Right renal cortex interstitium (tissue), 3 donors: Measurements from ENCODE around the gene HPGDS. TPM values are rescaled to one million over a fixed set of nuclear protein-coding genes. Genes with fewer than 3 reads are reported as not detected.
"Not testable (repeated sequence)": the region's sequence is repeated elsewhere in the genome, so short reads cannot be mapped to it uniquely, and the experiment has no call there.

Experiments used
- DNase-seq, 3 donors: peaks; one replicate each; pipeline ENCODE4 v3.0.0-alpha.2; 2013; ENCODE audit warnings: low read depth in 3 of 3, low spot score in 2 of 3
- polyA plus RNA-seq, 3 donors: library from polyadenylated mRNA; unstranded; fragments of 120-200 nt; gene quantifications; one replicate each; pipeline ENCODE4 v1.2.1, GENCODE V29; 2013; ENCODE audit not compliant: insufficient read length in 3 of 3

Gene HPGDS
- polyA plus RNA-seq, 3 donors: 2.1 to 4.9 (median 4.2) TPM

DNA sequence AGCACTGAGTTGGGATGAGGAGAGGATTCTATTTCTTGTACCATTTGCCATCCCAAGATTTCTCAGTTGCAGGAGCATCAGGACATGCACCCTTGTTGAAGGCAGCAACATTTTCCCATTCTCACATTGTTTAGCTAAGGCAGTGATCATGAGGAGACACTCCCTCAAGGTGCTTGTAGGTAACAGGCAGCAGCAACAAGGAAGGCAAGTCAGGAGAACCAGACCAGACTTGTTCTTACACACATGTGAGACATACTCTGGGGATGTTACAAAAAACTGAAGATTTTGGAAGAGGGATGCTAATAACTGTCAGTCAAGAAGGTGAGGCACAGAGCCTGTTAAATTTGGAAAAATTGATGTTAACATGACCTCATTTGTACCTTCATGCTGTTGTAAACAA, 15.5 kb upstream of the HPGDS start:
- no peak for DNase-seq

DNA sequence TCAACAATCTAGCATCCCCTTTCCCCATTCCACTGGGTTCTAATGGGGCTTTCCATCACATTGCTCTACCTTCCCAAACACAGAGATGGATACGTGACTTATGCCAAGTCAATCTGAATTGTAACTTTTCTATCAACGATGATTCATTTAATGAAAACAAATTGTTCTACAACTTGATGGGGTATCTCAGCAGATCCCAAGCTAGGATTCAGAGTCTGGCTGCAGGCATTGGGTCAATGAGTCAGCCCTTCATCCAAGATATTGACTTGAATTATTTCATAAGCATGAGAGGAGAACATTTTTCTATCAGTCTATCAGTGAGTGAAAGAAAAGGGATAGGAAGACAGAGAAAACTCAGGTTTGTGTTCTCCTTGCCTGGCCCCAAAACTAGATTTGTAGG, 15.0 kb upstream of the HPGDS start:
- no peak for DNase-seq

DNA sequence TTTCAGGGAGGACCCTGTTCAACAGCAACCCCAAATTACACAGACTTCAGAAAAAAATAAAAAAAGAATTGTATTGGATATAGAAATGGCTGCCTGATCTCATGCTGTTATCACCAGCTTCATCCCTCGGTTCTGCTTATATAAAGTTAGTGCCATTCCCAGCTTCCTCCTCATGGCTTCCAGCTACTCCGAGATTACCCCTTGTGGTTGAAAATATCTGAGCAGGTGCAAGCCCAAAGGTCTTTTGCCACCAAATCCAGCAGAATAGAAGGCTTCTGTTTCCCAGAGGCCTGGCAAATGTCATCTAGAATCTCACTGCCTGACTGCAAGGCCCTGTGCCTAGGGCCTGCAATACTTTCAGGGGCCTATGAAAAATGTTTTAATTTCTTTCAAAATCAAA, 13.8 kb upstream of the HPGDS start:
- no peak for DNase-seq

DNA sequence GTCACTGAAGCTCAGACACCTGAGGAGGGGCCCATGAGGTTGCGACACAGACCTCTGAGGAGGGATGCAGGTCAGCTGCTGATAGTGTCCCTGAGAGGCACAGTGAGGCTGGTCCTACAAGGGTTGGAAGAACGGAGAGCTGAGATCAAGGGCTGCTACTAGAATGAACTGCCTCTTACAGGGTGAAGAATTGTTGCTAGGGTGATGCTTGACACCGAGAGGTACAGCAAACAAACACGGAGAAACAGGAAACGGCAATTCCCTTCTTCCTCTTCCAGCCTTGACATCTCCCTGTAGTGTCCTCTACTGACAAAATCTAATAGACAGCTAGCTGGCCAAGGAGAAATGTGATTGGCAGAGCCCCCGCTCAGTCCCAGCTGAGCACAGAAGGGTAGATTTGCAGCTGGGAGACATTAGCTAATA, 11.8 kb upstream of the HPGDS start:
- no peak for DNase-seq

DNA sequence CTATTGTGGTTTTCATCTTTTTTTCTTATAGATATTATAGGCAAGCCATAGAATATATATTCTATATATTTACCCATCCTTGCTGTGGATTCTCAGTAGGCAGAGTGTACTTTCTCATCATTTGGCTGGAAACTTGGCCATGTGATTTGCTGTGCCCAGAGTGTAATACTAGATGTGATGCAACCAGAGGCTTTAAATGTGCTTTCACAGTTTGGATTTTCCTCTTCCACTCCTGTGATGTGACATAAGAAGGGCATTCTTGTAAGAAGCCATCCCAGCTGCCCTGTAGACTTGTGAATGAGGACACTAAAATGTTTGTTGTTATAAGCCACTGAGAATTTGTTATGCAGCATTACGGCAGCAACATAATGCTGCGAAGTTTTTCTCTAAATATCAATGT, 10.4 kb upstream of the HPGDS start:
- no peak for DNase-seq

DNA sequence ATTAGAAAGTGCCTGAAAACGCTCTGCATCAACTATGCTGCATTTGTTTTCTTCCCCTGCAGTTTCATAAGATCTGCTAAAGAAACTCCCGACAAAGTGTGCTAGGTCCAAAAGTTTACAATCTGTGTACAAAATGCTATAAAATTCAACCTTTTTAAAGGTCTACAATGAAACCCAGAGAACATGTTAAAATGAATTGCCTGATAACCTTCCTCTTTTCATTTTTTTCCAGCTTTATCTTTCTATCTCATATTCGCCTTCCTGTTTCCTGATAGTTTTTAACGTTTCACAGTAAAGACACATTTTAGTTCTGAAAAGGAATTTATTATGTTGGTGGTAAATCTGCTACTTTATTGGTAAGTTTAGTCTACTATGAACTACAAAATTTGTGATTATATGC, 9.5 kb upstream of the HPGDS start:
- no peak for DNase-seq

DNA sequence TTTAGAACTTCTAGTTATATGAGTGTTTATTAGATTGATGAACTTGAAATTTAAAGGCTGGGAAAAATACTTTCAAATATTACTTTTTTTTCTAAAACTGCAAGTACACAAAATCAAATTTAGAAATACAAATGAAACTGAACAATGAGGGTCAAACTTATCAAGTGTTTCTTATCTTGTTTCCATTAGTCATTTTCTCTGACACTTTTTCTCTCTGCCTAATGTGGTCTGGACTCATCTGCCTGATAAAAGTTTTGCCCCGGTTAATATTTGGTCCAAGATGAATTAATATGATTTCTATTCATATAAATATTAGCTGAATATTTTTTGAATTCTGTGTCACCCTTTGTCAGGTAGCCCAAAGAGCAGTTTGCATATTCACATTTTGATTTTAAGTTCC, 8.7 kb upstream of the HPGDS start:
- DNase-seq: no peak

DNA sequence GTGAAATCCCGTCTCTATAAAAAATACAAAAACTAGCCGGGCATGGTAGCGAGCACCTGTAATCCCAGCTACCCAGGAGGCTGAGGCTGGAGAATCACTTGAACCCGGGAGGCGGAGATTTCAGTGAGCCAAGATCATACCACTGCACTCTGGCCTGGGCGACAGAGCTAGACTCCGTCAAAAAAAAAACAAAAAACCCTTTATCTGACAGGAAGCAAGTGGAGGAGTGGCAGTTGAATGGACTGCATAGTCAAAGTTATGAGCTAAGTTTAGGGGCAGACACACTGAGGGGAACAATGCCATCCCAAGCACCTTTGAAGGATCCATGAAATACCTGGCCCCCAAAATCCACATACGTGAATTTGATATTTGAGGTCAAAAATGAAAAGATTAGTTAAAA, 7.5 kb upstream of the HPGDS start:
- no peak for DNase-seq

DNA sequence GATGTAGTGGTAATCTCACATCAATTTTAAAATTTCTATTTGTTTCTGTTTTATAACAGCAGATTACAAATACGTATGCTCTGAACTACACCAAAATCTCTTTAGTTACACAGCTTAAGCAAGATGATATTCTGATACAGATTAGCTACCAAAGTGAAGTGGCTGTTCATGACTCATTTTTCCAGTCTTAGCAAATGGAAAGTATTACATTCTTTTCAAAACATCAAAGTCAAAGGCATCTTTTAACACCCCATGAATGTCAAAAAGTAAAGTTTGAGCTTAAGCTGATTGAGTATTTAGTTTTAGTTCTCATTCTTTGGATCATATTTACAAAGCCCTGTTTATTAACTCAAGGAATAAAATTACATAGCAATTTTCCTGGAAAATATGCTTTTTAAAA, 6.6 kb upstream of the HPGDS start:
- no peak for DNase-seq

DNA sequence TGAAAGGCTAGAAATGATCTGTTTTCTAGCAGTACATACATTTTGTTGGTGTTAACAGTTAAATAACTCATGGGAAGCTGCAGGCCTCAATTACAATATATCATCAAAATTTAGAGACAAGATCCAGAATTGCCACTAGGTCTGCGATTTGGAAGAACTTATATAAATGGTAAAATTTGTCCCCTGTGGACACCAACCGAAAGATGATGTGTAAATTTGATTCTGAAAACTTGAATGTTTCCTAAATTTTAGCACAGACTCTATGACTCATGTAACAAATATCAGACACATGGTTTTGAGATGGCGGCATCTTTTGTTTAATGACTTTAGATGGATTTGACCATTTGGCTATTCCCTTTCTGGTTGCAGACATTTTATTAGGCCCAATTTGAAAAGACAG, 6.0 kb upstream of the HPGDS start:
- no peak for DNase-seq

DNA sequence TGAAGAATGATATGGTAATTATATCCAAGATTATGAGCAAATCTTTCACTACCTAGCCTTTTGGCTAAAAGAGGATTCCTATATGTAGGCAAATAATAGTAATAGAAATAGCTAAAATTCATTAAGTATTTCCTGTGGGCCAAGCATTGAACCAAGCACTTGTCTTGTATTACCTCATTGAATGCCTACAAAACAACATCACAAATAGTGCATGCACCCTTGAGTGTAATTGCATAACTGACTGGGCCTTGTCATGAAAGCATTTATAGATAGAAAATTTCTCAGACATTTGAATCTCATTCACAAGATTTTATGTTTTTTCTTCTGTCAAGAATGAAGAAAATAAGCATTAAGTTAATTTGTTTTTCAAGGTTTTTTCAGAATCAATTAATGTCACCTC, 3.9 kb upstream of the HPGDS start:
- DNase-seq: no peak

DNA sequence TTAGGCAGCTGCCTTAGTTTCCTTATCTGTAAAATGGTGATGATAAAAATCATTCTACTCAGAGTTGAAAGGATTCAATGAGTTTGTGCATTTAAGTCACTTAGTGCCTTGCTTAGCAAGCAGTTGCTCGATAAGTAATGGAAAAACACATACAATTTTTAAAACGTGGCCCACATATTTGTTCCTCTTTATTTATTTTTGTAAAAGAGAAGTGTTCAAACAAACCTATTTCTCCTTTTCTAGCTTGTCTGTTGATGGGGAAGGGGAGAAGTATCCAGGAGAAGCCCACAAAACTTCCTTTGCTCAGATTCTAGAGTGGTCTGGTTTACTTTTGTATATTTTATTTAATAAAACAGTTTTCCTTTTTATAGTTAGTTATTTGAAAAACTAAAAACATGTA, 3.3 kb upstream of the HPGDS start:
- DNase-seq: no peak

DNA sequence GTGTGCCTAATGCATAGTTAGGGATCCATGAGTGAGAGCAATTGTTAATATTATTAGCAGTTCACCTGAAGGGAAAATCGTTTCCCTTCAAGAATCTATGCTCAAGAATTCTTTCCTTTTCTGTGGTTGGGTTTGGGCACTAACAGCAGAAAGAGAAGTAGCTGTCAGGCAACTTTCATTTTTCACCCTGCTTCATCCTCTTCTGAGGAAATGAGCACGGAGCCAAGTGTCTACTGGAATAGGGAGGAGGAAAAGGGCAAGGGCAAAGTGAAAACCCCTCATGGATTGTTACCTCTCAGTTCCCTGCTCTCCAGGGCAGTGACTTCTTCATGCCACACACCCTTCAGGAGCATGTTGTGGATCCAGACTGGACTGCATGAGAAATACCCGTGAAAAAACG, 2.6 kb upstream of the HPGDS start:
- DNase-seq: no peak

DNA sequence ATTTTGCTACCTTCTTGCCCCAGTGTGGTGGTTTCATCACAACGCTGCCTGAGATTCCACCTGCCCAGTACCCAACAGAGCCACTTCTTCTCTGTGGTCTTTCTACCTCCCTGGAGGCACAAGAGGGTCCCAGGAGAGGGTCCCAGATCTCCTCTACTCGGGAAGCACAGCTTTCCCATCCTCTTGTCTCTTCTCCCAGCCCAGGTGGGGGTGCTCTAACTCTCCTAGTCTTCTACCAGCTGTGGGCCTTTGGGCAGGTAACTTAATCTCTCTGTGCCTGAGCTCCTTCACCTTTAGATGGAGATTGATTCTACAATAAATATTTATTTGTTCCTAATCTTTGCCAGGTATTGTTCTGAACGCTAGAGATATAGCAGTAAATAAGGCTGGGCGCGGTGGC, 1.8 kb upstream of the HPGDS start:
- DNase-seq: no peak

DNA sequence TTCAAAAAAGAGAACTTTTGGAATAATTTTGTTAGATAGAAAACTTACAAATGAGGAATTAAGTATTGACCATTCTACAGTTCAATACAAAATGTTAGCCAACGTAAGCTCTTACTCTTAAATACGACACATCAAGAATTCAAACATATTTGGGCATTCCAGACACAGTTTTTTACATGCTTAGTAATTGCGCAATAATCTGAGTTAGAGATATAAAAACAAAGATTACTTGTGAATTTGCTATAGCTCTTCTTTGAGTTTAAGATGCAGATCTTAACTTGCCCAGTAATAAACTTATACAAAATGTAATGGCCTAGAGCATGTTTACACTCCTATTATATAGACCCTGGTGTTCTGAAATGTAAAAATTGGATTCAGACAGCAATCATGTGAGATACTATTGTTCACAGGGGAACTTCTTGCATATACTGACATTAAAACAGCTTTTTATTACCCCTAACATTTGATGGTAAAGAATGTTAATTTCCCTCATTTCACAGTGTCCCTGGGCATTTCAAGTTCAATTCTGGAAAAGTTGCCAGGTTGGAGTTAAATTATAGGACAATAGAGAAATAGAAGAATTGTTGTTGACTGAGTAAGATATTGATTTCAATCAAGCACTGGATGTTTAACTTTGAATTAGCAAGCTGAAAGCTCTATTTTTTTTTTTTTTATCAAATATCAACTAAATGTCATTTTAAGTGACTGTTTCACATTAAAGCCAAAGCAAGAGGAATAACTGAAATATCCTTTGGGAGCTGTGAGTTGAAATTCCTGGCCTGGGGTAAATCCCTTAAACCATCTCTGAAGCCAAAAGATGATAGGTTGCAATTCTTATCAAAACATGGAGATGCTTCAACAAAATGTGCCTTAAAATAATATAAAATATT, 910 bp downstream of the HPGDS start:
- DNase-seq: no peak

DNA sequence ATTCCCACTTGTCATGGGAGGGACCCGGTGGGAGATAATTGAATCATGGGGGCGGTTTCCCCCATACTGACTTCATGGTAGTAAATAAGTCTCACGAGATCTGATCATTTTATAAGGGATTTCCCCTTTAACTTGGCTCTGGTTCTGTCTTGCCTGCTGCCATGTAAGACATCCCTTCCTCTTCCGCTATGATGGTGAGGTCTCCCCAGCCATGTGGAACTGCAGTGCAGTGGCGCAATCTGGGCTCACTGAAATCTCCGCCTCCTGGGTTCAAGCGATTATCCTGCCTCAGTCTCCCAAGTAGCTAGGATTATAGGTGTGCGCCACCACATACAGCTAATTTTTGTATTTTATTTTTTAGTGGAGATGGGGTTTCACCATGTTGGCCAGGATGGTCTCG, 2.9 kb downstream of the HPGDS start:
- no peak for DNase-seq

DNA sequence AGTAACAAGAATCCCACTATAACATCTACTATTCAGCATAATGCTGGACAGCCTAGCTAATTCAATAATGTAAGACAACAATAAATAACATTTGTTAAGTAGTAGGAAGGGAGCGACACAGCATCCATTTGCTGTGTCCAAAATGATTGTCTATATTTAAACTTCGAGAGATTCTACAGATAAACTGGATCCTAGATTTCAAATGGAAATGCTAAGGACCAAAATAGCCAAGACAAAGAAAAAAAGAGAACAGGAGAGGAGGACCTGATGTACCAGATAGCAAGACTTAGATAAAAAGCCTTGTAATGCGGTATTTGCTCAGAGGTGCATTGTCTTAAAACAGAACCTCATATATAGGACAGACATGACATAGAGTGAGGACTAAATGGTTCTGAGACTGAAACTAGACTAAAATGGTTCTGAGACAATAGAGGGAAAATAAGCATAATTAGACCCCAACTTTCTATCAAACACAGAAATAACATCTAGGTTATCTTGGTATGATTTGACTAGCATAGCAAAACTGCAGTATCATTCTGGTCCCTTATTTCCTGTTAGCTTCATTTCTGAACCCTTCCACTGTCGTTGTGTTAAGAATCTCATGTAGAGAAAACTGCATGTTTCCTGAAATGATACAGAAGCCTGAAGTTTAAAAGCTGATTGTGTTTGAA, 3.8 kb downstream of the HPGDS start:
- no peak for DNase-seq

DNA sequence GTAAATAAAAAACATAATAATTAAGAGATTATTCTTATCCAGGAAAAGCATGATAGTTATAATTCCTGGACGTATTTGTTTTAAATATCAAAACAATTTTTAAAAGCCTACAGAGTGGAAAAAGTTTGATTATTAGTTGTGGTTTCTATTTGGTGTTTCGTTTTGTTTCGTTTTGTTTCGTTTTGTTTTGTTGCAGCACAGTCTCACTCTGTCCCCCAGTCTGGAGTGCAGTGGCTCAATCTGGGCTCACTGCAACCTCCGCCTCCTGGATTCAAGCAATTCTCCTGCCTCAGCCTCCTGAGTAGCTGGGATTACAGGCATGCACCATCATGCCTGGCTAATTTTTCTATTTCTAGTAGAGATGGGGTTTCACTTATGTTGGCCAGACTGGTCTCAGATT, 5.8 kb downstream of the HPGDS start:
- DNase-seq: not testable (repeated sequence)

DNA sequence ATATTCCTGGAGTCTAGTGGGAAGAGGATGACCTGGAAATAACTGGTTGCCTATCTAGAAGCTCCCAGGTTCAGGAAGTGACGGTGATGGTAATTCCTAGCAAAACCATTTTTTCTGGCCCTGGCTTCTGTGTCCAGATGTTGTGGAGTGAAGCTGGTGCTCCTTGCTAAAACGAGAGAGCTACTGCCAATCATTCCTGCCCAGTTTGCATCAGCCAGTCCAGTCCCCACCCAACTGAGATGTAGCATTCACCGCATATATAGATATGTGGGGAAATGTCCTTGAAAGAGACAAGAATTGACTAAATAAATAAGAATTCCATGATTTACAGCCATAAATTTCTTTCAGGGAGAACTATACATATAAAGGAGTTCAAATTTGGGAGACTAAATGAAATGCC, 6.3 kb downstream of the HPGDS start:
- no peak for DNase-seq

DNA sequence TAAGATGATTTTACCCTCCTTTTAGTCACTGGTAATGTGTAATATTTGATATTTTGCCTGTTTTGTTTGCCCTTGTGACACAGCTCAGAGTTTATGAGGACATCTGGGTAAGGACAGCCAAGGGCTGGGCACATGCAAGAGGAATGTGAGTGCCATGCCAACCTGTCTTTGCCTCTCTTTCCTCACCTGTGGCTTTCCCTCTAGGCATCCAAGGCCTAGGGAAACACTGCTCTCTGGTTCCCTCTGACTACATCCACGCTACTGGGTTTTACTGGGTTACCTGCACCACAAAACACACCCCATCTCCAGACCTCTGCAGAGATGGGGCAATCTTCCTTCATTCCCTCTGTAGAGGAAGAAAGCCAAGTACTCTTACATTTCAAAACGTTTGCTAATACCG, 7.7 kb downstream of the HPGDS start:
- DNase-seq: no peak

DNA sequence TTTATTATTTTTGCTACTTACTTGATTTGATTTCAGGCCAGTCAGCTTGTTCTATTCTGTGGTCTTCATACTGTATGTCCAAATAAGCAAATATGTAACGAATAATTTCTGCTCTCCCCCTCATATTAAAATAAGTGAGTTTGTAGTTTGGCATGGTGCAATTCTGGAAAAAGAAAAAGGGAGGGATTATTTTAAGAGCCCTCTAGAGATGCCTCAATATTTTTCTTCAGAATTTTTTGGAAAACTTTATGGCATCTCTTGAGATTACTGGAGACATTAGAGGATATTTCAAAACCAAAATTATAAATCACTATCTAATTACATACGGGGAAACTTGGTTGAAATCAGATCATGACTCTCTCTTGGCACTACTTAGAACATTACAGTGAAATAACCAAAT, 8.2 kb downstream of the HPGDS start:
- DNase-seq: no peak

DNA sequence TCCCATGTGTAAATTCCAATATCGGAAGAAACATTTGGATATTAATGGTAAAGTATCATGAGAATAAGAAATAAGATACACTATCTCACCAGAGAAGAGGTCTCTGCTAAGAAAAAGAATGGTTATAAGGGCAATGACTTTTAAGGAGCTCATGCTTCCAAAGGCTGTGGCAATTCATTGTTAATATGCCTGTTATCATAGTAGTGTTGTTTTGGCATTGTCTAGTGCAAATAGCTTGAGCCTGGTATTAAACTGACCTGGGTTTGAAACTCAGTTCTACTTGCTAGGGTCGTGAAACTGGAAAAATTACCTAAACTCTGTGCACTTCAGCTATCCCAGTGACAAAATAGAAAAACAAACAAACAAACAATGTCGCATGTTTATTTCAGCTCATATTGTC, 8.8 kb downstream of the HPGDS start:
- no peak for DNase-seq
